ENCODE results near the gene PAX5.

GRCh38 chr9:36813154-36813553 is 220.9 kb downstream of the PAX5 start:
- TF ChIP-seq EZH2phosphoT487 (IDR thresholded peaks at IDR 0.05; ENCODE audit: borderline replicate concordance, low read length) (no peak), CTCF (IDR thresholded peaks at IDR 0.05; ENCODE audit: low read depth, low read length, poor library complexity, severe bottlenecking) (no peak)

Measured in DOHH2 (cell line).